ENCODE results near the gene FAM111B.

GRCh38 chr11:59158206-59159068 is 51.4 kb downstream of the FAM111B start:
- TF ChIP-seq POLR2A (IDR thresholded peaks at IDR 0.05) = no peak
- no peak for TF ChIP-seq EP300 (IDR thresholded peaks at IDR 0.05)
